Mesodermal cell (in vitro differentiated cells): Measurements from ENCODE around the gene VPS26C.
"Not testable (repeated sequence)": the region's sequence is repeated elsewhere in the genome, so short reads cannot be mapped to it uniquely, and the experiment has no call there.

ENCODE experiments used
- H3K27ac ChIP-seq: 2 replicates; pipeline ENCODE4 v1.7.0; 2013; ENCODE audit warnings: mild to moderate bottlenecking, low read depth, low read length, moderate library complexity; ENCODE audit not compliant: severe bottlenecking
- H3K36me3 ChIP-seq: 2 replicates; pipeline ENCODE4 v1.7.1; 2013; ENCODE audit warnings: mild to moderate bottlenecking, low read length, moderate library complexity; ENCODE audit not compliant: control insufficient read depth, insufficient read depth
- H3K4me1 ChIP-seq: one replicate; pipeline ENCODE4 v1.7.1; 2013; ENCODE audit warnings: mild to moderate bottlenecking, low read length; ENCODE audit not compliant: insufficient read depth, control insufficient read depth, poor library complexity, severe bottlenecking
- H3K4me3 ChIP-seq: 2 replicates; pipeline ENCODE4 v1.7.0; 2013; ENCODE audit warnings: low read length, control low read depth, mild to moderate bottlenecking; ENCODE audit not compliant: insufficient read depth, poor library complexity, severe bottlenecking; ENCODE audit errors: extremely low read depth
- H3K9me3 ChIP-seq: 2 replicates; pipeline ENCODE4 v1.7.1; 2013; ENCODE audit warnings: mild to moderate bottlenecking, low read length, moderate library complexity; ENCODE audit not compliant: control insufficient read depth
- WGBS, 2 experiments: methylation state at CpG; one replicate each; pipeline ENCODE4 v1.1.5; 2013; ENCODE audit warnings: missing lambda C conversion rate in 2 of 2; ENCODE audit not compliant: insufficient coverage in 2 of 2; 5-methylcytosine and 5-hydroxymethylcytosine counted together

VPS26C gene

GRCh38 chr21:37281579-37281978 lies 14.4 kb upstream of the VPS26C start:
- Histone ChIP-seq H3K9me3 (no peaks in the 10 kb centered on the region), H3K27ac (no peak overlapping the region), H3K4me1 (no peaks in the 10 kb centered on the region), H3K36me3 (no peaks in the 10 kb centered on the region), H3K4me3 (no peak overlapping the region)
- WGBS, 2 experiments = 48 to 62% methylated on average over 3 to 6 of the region's 10 CpGs

DNA sequence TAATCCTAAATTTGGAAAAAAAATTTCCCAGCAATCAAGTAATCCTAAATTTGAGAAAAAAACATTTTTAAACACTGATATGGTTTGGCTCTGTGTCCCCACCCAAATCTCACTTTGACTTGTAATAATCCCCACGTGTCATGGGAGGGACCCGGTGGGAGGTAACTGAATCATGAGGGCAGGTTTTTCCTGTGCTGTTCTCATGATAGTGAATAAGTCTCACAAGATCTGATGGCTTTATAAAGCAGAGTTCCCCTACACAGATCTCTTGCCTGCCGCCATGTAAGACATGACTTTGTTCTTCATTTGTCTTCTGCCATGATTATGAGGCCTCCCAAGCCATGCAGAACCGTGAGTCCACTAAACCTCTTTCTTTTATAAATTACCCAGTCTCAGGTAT lies 12.1 kb upstream of the VPS26C start:
- not testable (repeated sequence) for H3K9me3 ChIP-seq, H3K4me3 ChIP-seq
- 100% methylated on average over 1 of the region's 4 CpGs for WGBS, 2 experiments

GRCh38 chr21:37278199-37278598 lies 11.1 kb upstream of the VPS26C start:
- Histone ChIP-seq H3K36me3 (no peaks in the 10 kb centered on the region), H3K27ac (no peak overlapping the region), H3K4me3 (no peak overlapping the region), H3K9me3 (no peaks in the 10 kb centered on the region), H3K4me1 (no peaks in the 10 kb centered on the region)
- WGBS, 2 experiments = 77 to 93% methylated on average over 3 of the region's 7 CpGs

More for the DNA sequence above, 12.1 kb upstream of the VPS26C start:
- not testable (repeated sequence) for H3K27ac ChIP-seq, H3K36me3 ChIP-seq, H3K4me1 ChIP-seq

- H3K9me3 ChIP-seq = no peaks in the 10 kb centered on the region
- H3K4me1 ChIP-seq = no peaks in the 10 kb centered on the region
- H3K27ac ChIP-seq = no peak overlapping the region
- 83 to 94% methylated on average over 1 to 2 of the region's 3 CpGs for WGBS, 2 experiments
- no peaks in the 10 kb centered on the region for H3K36me3 ChIP-seq
- H3K4me3 ChIP-seq = no peak overlapping the region
Observed at GRCh38 chr21:37276377-37276776, 9.2 kb upstream of the VPS26C start.

GRCh38 chr21:37273911-37274690 lies 7.0 kb upstream of the VPS26C start:
- Histone ChIP-seq H3K4me3 (no peak overlapping the region), H3K9me3 (no peaks in the 10 kb centered on the region), H3K27ac (no peak overlapping the region), H3K36me3 (no peaks in the 10 kb centered on the region), H3K4me1 (no peaks in the 10 kb centered on the region)
- 56 to 67% methylated on average over 6 to 7 of the region's 9 CpGs for WGBS, 2 experiments

GRCh38 chr21:37273440-37273839 lies 6.3 kb upstream of the VPS26C start:
- H3K36me3 ChIP-seq = no peaks in the 10 kb centered on the region
- no peak overlapping the region for H3K27ac ChIP-seq
- WGBS, 2 experiments = no CpG with 5 or more reads among the region's 1 CpG
- H3K4me3 ChIP-seq = no peak overlapping the region
- H3K9me3 ChIP-seq = no peaks in the 10 kb centered on the region
- no peaks in the 10 kb centered on the region for H3K4me1 ChIP-seq

DNA sequence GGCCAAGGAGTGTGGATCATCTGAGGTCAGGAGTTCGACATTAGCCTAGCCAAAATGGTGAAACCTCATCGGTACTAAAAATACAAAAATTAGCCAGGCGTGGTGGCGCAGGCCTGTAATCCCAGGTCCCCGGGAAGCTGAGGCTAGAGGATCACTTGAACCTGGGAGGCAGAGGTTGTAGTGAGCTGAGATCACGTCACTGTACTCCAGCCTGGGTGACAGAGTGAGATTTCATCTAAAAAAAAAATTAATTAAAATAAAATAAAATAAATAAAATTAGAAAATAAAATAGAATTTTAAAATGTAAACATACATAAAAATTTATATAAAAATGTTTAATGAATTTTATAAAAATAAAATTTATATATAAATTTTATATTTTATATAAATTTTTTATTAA lies 5.8 kb upstream of the VPS26C start:
- 84 to 91% methylated on average over 3 to 5 of the region's 6 CpGs for WGBS, 2 experiments
- Histone ChIP-seq H3K4me3 (no peak overlapping the region), H3K9me3 (no peaks in the 10 kb centered on the region), H3K36me3 (no peaks in the 10 kb centered on the region), H3K27ac (no peak overlapping the region), H3K4me1 (no peaks in the 10 kb centered on the region)

GRCh38 chr21:37270576-37271365 lies 3.6 kb upstream of the VPS26C start:
- Histone ChIP-seq H3K4me3 (no peak overlapping the region), H3K9me3 (no peaks in the 10 kb centered on the region), H3K36me3 (no peaks in the 10 kb centered on the region), H3K27ac (no peak overlapping the region), H3K4me1 (peaks cover 4% of the 10 kb centered on the region)
- 91 to 92% methylated on average over 7 of the region's 8 CpGs for WGBS, 2 experiments

- peak overlapping the region; percentile 36 for H3K27ac ChIP-seq
- H3K9me3 ChIP-seq = no peaks in the 10 kb centered on the region
- no peaks in the 10 kb centered on the region for H3K36me3 ChIP-seq
- 94 to 95% methylated on average over 8 to 11 of the region's 11 CpGs for WGBS, 2 experiments
- peaks cover 4% of the 10 kb centered on the region for H3K4me1 ChIP-seq
- no peak overlapping the region for H3K4me3 ChIP-seq
Observed at GRCh38 chr21:37269481-37269880, 2.3 kb upstream of the VPS26C start.

DNA sequence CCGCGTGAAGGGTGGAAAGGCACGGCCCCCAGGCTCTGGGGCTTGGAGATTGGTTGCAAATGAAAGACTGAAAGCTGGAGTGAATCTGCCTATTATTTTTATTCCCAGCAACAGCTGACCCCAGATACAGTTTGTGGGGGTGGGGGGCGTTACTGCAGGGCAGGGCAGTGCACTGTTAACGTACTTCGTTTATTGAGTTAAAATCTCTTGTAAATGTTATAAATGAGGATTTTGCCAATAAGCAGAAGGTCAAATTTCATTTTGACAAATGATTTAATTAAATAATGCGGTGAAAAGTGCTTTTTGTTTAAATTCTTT lies 1.0 kb upstream of the VPS26C start:
- peak overlapping the region; percentile 99 for H3K27ac ChIP-seq
- H3K9me3 ChIP-seq = no peaks in the 10 kb centered on the region
- WGBS, 2 experiments = 0% methylated on average over 1 to 3 of the region's 7 CpGs
- peaks cover 4% of the 10 kb centered on the region for H3K4me1 ChIP-seq
- peaks cover 5% of the 10 kb centered on the region for H3K36me3 ChIP-seq
- H3K4me3 ChIP-seq = peak overlapping the region; percentile 81
